Measurements from ENCODE around the gene RAB3GAP1. TPM values are rescaled to one million over a fixed set of nuclear protein-coding genes. Genes with fewer than 3 reads are reported as not detected.

RAB3GAP1 gene
- total RNA-seq, 1 donor from 2014 or later, result 50.4 TPM

- H3K27me3 Mint-ChIP-seq (ENCODE audit: low read depth), result no peaks in the 10 kb centered on the region
- H3K27ac Mint-ChIP-seq (ENCODE audit: unreplicated experiment), result no peak overlapping the region
- H3K4me1 Mint-ChIP-seq (ENCODE audit: low read depth), result no peaks in the 10 kb centered on the region
- TF ChIP-seq CTCF (IDR thresholded peaks at IDR 0.05), result no peak
- H3K36me3 Mint-ChIP-seq (ENCODE audit: low read depth), result peaks cover 8% of the 10 kb centered on the region
- no peak for DNase-seq (ENCODE audit: low spot score)
- peaks cover 32% of the 10 kb centered on the region for H3K9me3 Mint-ChIP-seq (ENCODE audit: low read depth)
- H3K4me3 Mint-ChIP-seq (ENCODE audit: unreplicated experiment), result no peak overlapping the region
These were observed 137.1 kb downstream of the RAB3GAP1 start for GRCh38 chr2:135189148-135189547.

DNA sequence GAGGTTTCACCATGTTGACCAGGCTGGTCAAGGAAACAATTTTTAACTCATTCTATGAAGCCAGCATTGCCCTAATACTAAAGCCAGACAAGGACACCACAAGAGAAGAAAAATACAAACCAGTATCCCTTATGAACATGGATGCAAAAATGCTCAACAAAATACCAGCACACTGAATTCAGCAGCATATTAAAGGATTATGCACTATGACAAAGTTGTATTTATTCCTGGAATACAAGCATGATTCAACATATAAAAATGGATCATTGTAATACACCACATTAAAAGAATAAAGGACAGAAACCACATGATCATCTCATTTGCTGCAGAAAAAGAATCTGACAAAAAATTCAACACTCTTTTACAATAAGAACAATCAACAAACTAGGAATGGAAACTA is 138.7 kb downstream of the RAB3GAP1 start:
- peaks cover 34% of the 10 kb centered on the region for H3K9me3 Mint-ChIP-seq (ENCODE audit: low read depth)
- no peak overlapping the region for H3K4me3 Mint-ChIP-seq (ENCODE audit: unreplicated experiment)
- no peak for TF ChIP-seq CTCF (IDR thresholded peaks at IDR 0.05)
- no peak for DNase-seq (ENCODE audit: low spot score)
- peaks cover 9% of the 10 kb centered on the region for H3K36me3 Mint-ChIP-seq (ENCODE audit: low read depth)
- H3K4me1 Mint-ChIP-seq (ENCODE audit: low read depth), result no peaks in the 10 kb centered on the region
- no peaks in the 10 kb centered on the region for H3K27me3 Mint-ChIP-seq (ENCODE audit: low read depth)
- H3K27ac Mint-ChIP-seq (ENCODE audit: unreplicated experiment), result no peak overlapping the region

GRCh38 chr2:135198481-135198880 is 146.4 kb downstream of the RAB3GAP1 start:
- DNase-seq (ENCODE audit: low spot score), result no peak
- no peak overlapping the region for H3K27ac Mint-ChIP-seq (ENCODE audit: unreplicated experiment)
- peaks cover 4% of the 10 kb centered on the region for H3K36me3 Mint-ChIP-seq (ENCODE audit: low read depth)
- H3K4me1 Mint-ChIP-seq (ENCODE audit: low read depth), result no peaks in the 10 kb centered on the region
- H3K4me3 Mint-ChIP-seq (ENCODE audit: unreplicated experiment), result no peak overlapping the region
- H3K9me3 Mint-ChIP-seq (ENCODE audit: low read depth), result peaks cover 5% of the 10 kb centered on the region
- no peaks in the 10 kb centered on the region for H3K27me3 Mint-ChIP-seq (ENCODE audit: low read depth)
- TF ChIP-seq CTCF (IDR thresholded peaks at IDR 0.05), result no peak

DNA sequence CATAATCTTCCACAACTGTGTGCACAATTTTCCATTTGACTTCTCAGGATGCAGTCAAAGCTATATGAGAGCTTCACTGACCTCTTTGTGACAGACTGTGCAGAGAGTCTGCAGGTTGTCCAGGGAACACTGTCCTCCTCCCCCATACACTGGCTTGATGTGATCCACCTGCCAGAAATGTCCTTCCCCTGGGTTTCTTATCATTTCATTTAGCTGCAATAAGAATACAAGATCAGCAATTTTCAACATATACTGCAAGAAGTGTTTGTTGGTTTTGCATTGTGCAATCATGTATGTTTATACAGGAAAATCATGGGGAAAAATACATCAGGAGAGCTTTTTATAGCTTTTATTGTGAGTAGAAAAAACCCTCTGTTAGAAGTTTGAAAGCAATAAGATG is 150.7 kb downstream of the RAB3GAP1 start:
- TF ChIP-seq CTCF (IDR thresholded peaks at IDR 0.05), result no peak
- no peak for DNase-seq (ENCODE audit: low spot score)

DNA sequence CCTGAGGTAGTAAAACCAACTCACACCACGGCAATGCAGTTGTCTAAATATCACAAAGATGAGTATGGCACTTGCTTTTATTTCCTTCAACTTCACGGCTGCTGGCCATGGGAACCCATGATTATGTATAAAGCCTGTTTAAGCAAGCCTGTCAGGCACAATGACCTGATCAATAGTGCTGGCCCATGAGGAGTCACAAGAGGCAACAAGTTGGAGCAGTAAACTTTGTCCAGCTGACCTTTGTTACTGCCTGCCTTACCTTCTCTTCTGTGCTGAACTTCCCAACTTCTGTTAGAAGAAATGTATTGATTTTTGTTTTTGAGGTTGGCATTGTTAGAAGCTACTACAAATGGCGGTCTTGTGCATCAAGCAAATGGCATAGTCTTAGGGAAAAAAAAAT is 151.9 kb downstream of the RAB3GAP1 start:
- Mint-ChIP-seq H3K4me1 (ENCODE audit: low read depth) (no peaks in the 10 kb centered on the region), H3K36me3 (ENCODE audit: low read depth) (peaks cover 2% of the 10 kb centered on the region), H3K9me3 (ENCODE audit: low read depth) (no peaks in the 10 kb centered on the region), H3K4me3 (ENCODE audit: unreplicated experiment) (no peak overlapping the region), H3K27ac (ENCODE audit: unreplicated experiment) (no peak overlapping the region), H3K27me3 (ENCODE audit: low read depth) (no peaks in the 10 kb centered on the region)
- TF ChIP-seq CTCF (IDR thresholded peaks at IDR 0.05), result no peak
- no peak for DNase-seq (ENCODE audit: low spot score)

More for the DNA sequence above, 150.7 kb downstream of the RAB3GAP1 start:
- H3K9me3 Mint-ChIP-seq (ENCODE audit: low read depth), result no peaks in the 10 kb centered on the region
- no peaks in the 10 kb centered on the region for H3K4me1 Mint-ChIP-seq (ENCODE audit: low read depth)
- H3K27ac Mint-ChIP-seq (ENCODE audit: unreplicated experiment), result no peak overlapping the region
- peaks cover 2% of the 10 kb centered on the region for H3K36me3 Mint-ChIP-seq (ENCODE audit: low read depth)
- no peak overlapping the region for H3K4me3 Mint-ChIP-seq (ENCODE audit: unreplicated experiment)
- H3K27me3 Mint-ChIP-seq (ENCODE audit: low read depth), result no peaks in the 10 kb centered on the region
